Fibroblast of peridontal ligament (primary cell): ENCODE results near the gene FBXO28.
"Not testable (repeated sequence)": the region's sequence is repeated elsewhere in the genome, so short reads cannot be mapped to it uniquely, and the experiment has no call there.

ENCODE experiments used
- DNase-seq: peaks from one replicate; pipeline ENCODE4 v3.0.0-alpha.2; 2010; ENCODE audit errors: extremely low read depth

FBXO28 gene

GRCh38 chr1:224113918-224114786 is at the start of gene FBXO28:
FBXO28 (plus strand) TSS chr1:224114111; CDS start chr1:224114130, 19 bp downstream.
- peak; percentile 92 for DNase-seq

GRCh38 chr1:224064150-224064549 is 49.8 kb upstream of the FBXO28 start:
- DNase-seq = no peak

GRCh38 chr1:224065455-224065854 is 48.5 kb upstream of the FBXO28 start:
- peak; percentile 42 for DNase-seq

- DNase-seq = no peak
Observed at GRCh38 chr1:224067207-224067606, 46.7 kb upstream of the FBXO28 start.

DNA sequence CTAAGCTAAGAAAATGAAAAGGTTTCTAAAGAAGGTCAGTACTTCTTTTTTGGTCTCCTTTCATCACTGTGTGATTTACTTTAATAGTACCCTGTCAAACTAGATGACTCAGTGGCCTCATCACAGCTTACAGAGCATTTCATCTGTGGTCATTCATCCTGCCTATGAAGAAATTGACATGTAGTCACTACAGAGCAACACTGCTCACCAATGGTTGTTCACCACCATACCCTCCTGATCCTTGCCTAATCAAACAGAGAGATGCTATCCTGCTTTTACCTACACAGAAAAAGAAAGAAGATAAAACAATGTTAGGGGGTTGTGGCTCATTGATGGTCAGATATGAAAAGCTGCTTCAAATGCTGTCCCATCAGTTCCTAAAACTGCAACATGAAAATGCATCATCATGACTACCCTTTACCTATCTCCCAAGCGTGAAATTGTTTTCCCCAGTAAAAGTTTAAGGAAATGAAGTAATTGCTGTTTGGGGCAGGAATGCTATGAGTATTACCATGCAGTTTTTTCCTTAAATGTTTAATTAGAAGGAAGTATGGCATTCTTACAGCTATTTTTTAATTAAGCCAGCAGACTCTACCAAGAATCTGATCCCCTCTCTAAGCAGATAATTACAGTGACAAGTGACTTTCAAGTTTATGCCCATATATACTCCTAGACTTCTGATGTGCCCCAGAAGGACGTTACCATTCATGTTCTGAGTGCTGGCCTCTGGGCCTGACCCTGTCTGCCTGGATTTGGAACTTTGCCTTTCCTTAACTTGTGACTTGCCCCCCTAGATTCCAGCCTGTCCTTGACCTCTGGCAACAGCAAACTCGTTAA is 46.1 kb upstream of the FBXO28 start:
- DNase-seq = peak; percentile 75

DNA sequence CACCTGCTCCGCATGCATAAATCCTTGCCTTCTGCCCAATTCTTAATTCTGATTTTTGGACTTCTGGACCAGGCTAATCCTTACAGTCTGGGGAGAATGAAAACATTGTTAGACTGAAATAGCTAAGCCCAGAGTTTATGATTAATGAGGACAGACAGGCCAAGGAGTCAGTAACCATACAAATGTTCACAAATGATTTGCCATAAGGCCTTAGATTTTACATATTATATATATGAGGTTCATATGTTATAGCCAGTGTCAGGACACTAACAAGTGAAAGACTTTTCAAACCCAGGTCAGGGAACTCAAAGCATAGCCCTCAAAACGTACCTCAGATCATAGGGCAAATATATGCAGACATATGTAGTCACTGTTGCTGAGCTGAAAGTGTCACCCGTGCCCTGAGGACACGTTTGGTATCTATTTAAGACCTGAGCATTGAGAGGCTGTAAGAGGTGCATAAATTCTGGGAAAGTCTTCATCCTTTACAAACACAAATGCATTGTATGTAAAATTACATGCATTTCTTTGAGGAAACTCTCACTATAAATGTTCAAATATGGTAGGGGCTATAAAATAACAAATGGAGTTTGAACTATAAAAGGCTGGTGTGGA is 45.3 kb upstream of the FBXO28 start:
- no peak for DNase-seq

GRCh38 chr1:224069138-224069537 is 44.8 kb upstream of the FBXO28 start:
- no peak for DNase-seq

- DNase-seq = no peak
Observed at GRCh38 chr1:224070521-224070920, 43.4 kb upstream of the FBXO28 start.

- no peak for DNase-seq
Observed at GRCh38 chr1:224076407-224076806, 37.5 kb upstream of the FBXO28 start.

DNA sequence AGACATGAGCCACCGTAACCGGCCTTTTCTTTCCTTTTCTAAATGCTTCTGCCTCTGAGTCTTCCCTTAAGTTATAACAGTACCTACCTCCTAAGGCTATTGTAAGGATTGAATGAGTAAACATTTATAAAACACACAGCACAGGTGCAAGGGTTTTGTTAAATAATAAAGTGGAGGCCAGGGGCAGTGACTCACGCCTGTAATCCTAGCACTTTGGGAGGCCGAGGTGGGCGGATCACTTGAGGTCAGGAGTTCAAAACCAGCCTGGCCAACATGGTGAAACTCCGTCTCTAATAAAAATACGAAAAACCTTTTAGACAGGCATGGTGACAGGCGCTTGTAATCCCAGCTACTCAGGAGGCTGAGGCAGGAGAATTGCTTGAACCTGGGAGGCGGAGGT is 34.3 kb upstream of the FBXO28 start:
- DNase-seq = not testable (repeated sequence)

DNA sequence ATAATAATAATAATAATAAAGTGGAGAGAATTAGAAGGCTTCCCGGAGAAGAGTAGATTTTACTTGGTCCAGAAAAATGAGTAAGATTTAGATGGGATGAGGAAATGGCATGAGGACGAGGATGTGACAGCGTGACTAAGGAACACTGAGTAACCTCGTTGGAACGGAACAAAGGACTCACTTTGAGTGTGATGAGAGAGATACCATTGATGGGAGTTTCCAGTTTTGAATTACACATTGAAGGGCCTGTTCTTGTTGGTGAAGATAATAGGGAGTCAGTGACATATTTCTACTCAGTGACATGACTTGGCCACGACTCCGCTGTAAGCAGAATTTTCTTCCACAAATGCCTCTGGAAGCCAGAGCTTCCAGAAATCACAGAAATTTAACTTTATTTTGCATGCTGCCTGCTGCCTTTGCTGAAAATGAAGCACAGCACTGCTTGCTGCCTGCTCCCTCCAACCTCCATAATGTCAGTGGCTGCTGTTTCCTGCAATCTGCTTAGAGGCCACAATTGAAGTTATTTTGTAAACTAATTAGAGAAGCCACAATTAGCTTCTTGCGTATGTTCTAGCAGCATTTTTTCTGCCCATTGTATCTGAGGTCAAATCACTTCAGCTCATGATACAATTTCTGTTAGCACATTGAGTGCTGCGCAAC is 33.7 kb upstream of the FBXO28 start:
- DNase-seq = peak; percentile 19

DNA sequence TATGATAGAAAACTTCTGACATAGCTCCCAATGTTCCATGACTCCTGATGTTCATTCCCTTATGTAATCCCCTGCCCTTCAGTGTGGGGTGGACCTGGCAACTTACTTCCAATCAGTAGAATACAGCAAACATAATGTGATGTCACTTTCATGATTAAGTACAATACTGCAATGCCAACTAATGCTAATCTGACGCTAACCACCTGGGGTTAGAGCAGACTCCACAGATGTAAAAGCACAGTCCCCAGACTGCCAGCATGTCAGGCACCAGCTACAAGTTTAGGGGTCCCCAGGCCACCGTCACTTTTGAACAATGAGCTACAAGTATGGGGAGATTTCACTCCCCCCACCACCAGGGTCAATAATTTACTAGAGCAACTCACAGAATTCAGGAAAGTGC is 32.3 kb upstream of the FBXO28 start:
- no peak for DNase-seq

DNA sequence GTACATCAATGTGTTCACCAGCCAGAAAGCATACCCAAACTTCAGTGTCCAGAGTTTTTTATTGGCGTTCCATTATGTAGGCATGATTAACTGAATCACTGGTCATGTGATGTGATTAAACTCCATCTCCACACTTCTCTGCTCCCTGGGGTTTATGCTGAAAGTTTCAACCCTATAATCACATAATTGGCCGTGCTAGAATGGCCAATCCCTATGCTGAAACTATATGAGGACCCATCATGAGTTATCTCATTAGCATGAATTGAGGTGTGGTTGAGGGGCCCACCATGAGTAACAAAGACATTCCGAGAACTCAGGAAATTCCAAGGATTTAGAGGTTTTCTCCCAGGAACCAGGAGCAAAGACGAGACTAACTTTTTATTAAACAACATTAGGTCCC is 31.8 kb upstream of the FBXO28 start:
- no peak for DNase-seq

GRCh38 chr1:224084867-224085266 is 29.0 kb upstream of the FBXO28 start:
- DNase-seq = no peak

GRCh38 chr1:224085421-224086108 is 28.3 kb upstream of the FBXO28 start:
- DNase-seq = no peak

DNA sequence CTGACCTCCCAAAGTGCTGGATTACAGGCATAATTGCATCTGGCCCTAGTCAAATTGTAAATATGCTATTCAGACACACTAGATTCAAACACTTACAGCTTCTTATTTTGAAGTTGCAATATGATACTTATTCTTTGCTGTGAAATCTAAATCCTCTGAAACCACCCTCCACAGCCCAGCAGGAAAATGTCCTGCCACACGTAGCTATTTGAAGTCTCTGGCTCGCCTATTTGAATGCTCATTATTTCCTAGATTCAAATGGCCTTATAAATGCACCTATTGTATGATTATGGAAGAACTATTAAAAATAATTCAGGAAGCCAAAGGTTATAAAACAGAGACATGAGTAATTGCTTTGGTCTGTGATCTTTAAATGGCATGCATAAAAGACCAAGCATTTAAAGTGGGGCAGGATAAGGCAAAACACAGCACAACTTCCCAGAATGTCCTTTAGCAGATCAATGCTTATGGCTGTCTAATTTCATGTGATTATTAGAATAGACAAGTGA is 26.6 kb upstream of the FBXO28 start:
- no peak for DNase-seq

DNA sequence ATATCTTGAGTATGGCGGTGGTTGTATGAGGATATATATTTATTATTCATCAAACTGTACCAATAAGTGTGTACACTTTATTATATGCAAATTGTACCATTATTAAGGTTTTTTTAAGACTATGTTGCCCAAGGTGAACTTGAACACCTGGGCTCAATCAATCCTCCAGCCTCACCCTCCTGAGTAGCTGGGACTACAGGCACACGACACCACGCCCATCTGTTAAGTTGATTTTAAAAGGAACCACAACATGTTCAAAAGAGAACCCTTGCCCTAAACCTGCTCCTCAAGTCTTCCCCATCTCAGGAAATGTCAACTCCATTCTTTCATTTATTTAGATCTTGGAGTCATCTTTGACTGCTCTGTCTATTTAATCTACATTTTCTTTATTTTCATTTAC is 24.3 kb upstream of the FBXO28 start:
- no peak for DNase-seq

GRCh38 chr1:224090116-224090515 is 23.8 kb upstream of the FBXO28 start:
- no peak for DNase-seq

GRCh38 chr1:224092111-224092510 is 21.8 kb upstream of the FBXO28 start:
- DNase-seq = no peak

- no peak for DNase-seq
Observed at GRCh38 chr1:224092601-224093000, 21.3 kb upstream of the FBXO28 start.

DNA sequence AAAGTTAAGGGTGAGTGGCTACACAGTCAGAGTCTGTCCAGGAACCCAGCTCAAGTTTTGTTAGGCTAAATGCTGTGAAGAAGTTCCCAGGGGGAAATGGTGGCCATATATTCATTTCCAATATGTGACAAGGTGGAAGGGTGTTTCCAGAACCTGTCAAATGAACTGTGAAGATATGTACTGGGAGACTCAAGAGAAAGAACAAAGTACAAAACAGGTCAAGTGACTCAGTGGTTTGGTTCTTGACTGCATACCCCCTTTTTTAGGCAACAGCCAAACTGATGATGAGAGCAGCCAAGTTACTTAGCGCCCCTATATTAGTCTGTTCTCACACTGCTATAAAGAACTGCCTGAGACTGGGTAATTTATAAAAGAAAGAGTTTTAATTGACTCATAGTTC is 18.6 kb upstream of the FBXO28 start:
- no peak for DNase-seq
